Astrocyte of the spinal cord (primary cell): ENCODE measurements around the gene ELP5.

Experiments used
- DNase-seq: peaks from one replicate; pipeline ENCODE4 v3.0.0; 2011; ENCODE audit warnings: low read depth, low spot score
- H3K4me3 ChIP-seq: 2 replicates; pipeline ENCODE4 v1.5.1; 2011; ENCODE audit warnings: low read depth, mild to moderate bottlenecking, low read length, moderate library complexity
- CTCF ChIP-seq: IDR thresholded peaks from 2 replicates; pipeline ENCODE4 v1.5.1; 2012; ENCODE audit warnings: low read depth, mild to moderate bottlenecking, low read length, inconsistent platforms
- in situ Hi-C: cut with HindIII; loops from 2 replicates; pipeline ENCODE4 v1.10.0; 2017; ENCODE audit warnings: low sequenced_read_pairs

Gene ELP5

GRCh38 chr17:7290166-7290565 is 38.2 kb downstream of the ELP5 start:
- DNase-seq = no peak
- no peak for TF ChIP-seq CTCF
- no peak overlapping the region for H3K4me3 ChIP-seq
- in situ Hi-C loops = no loop called here

GRCh38 chr17:7290685-7291084 is 38.7 kb downstream of the ELP5 start:
- in situ Hi-C loops = no loop called here
- no peak for TF ChIP-seq CTCF
- H3K4me3 ChIP-seq = no peak overlapping the region
- DNase-seq = no peak

- in situ Hi-C loops = no loop called here
- TF ChIP-seq CTCF = no peak
- no peak overlapping the region for H3K4me3 ChIP-seq
- no peak for DNase-seq
These were observed 40.2 kb downstream of the ELP5 start for GRCh38 chr17:7292194-7292593.

- in situ Hi-C loops = no loop called here
- DNase-seq = no peak
- no peak for TF ChIP-seq CTCF
- H3K4me3 ChIP-seq = no peak overlapping the region
These were observed 40.7 kb downstream of the ELP5 start for GRCh38 chr17:7292729-7293128.

GRCh38 chr17:7293159-7293558 is 41.1 kb downstream of the ELP5 start:
- no peak overlapping the region for H3K4me3 ChIP-seq
- TF ChIP-seq CTCF = no peak
- DNase-seq = no peak
- in situ Hi-C loops = no loop called here

- in situ Hi-C loops = no loop called here
- no peak overlapping the region for H3K4me3 ChIP-seq
- no peak for TF ChIP-seq CTCF
- no peak for DNase-seq
These were observed 42.0 kb downstream of the ELP5 start for GRCh38 chr17:7293816-7294613.
